GM18858 (cell line): Measurements from ENCODE around the gene SCAMP2.
"Not testable (repeated sequence)": the region's sequence is repeated elsewhere in the genome, so short reads cannot be mapped to it uniquely, and the experiment has no call there.

Experiments
- ATAC-seq: cut with Tn5 transposase; IDR thresholded peaks from one replicate; pipeline ENCODE4 v1.9.1; 2021; ENCODE audit not compliant: unreplicated experiment

Gene SCAMP2

DNA sequence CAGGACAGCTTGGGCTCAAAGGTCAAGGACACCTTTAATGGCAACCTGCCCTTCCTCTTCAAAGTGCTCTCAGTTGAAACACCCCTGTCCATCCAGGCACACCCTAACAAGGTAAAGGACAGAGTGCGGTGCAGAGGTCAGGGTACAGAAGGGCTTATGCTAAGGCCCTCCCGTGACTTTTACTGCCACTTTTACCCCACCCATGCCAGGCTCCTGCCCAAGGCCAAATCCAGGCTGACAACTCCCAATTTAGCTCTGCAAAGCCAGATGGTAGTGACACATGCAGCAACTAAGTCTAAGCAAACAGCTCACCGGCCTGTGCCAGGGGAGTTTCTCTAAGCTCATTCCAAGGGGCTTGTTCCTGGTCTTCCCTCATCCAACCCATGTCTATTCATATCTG lies 18.3 kb upstream of the SCAMP2 start:
- no peak for ATAC-seq

DNA sequence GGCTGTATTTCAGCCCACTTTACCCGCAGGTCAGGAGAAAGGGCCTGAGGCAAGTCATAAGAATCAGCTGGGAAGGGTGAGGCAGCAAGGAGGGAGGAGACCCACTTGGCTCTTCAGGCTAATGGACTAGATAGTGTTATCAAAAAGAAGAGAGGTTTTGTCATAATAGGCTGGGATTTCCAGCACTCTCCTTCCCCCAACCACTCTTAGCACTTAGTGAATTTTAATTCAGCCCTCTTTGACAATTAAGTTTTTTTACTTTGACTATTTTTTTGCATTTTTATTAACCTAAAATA lies 17.4 kb upstream of the SCAMP2 start:
- ATAC-seq = no peak

DNA sequence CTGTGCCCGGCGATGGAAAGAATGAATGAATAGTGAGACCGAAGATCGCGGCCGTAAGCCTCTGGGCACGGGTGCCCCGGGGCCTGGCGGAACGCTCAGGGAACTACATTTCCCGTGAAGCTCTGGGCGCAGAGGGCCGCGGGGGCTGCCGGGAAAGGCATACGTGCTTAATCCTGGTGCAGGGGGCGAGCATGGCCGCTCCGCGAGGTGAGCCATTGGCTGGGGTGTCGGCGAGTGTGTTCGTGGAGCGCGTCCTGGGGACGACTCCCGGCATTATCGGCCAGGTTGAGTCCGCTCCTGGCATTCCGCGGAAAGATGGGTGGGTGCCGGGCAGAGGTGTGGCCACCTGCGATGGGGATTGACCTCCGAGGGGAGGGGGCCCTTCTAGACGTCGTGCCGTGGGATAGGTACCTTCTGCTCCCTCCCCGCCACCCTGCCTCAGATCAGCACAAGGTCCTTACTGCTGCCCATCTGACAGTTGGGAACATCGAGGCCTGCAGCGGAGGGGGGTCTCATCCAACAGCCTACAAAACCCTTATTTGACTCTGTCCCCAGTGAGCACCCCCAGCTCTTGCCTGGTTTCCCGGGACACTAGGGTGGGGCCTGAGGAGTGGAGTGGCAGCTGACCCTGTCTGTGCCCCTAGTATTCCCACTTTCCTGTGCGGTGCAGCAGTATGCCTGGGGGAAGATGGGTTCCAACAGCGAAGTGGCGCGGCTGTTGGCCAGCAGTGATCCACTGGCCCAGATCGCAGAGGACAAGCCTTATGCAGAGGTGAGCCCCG lies 16.9 kb upstream of the SCAMP2 start, which contains the start of gene MPI:
MPI (plus strand) TSS at position 160 of the 782 bp plus-strand sequence; CDS start at position 192, 32 bp downstream.
- peak; percentile 80 for ATAC-seq

DNA sequence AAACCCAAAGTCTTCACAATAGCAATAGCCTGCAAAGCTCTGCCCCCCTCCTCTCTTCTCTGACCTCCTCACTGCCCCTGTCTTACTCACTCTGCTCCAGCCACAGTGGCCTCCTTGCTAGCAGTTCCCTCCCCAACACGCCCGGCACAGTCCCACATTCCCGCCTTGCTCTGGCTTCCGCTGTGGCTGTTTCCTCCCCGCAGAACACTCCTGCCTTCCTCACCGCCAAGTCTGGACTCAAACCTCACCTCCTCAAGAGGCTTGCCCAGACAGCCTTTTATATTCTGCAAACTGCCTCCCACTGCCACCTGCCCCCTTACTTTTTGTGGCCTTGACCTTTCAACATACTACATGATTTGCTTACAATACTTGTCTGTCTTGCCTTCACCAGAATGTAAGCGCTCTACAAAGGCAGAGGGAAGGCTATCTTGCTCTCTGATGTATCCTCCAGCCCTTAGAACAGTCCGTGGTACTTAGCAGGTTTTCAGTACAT lies 16.3 kb upstream of the SCAMP2 start:
- ATAC-seq = no peak

DNA sequence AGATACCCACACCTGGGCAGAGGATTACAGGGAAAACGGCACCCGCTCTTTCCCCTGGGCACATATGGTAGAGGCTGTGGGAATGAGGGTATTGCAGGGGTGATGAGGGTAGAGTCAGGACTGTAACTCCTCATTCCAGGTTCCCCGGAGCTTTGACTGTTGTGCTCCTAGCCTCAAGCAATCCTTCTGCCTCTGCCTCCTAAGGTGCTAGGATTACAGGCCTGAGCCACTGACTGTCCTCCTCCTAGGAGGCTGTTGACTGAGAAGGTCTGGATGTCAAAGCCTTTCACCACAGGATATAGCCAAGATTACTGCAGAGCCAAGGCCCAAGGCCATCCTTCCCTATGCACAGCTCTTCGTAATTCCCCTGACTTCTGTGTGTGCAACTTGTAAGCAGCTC lies 15.6 kb upstream of the SCAMP2 start:
- ATAC-seq = no peak

DNA sequence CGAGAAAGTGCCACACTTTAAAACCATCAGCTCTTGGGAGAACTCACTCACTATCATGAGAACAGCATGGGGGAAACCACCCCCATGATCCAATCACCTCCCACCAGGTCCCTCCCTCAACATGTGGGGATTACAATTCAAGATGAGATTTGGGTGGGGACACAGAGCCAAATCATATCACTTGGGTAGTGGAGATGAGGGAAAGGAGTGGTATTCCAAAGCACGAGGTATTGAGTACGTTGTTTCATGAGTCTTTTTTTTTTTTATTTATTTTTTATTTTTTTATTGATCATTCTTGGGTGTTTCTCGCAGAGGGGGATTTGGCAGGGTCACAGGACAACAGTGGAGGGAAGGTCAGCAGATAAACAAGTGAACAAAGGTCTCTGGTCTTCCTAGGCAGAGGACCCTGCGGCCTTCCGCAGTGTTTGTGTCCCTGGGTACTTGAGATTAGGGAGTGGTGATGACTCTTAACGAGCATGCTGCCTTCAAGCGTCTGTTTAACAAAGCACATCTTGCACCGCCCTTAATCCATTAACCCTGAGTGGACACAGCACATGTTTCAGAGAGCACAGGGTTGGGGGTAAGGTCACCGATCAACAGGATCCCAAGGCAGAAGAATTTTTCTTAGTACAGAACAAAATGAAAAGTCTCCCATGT lies 14.5 kb upstream of the SCAMP2 start:
- ATAC-seq = not testable (repeated sequence)

DNA sequence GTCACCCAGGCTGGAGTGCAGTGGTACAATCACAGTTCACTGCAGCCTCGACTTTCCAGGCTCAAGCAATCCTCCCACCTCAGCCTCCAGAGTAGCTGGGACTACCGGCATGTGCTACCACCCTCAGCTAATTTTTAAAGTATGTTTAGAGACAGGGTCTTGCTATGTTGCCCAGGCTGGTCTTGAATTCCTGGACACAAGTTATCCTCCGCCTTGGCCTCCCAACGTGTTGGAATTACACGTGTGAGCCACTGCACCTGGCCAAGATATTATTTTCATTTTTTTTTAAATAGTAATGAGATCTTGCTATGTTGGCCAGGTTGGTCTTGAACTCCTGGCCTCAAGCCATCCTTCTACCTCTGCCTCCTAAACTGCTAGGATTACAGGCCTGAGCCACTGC lies 12.3 kb upstream of the SCAMP2 start:
- no peak for ATAC-seq

DNA sequence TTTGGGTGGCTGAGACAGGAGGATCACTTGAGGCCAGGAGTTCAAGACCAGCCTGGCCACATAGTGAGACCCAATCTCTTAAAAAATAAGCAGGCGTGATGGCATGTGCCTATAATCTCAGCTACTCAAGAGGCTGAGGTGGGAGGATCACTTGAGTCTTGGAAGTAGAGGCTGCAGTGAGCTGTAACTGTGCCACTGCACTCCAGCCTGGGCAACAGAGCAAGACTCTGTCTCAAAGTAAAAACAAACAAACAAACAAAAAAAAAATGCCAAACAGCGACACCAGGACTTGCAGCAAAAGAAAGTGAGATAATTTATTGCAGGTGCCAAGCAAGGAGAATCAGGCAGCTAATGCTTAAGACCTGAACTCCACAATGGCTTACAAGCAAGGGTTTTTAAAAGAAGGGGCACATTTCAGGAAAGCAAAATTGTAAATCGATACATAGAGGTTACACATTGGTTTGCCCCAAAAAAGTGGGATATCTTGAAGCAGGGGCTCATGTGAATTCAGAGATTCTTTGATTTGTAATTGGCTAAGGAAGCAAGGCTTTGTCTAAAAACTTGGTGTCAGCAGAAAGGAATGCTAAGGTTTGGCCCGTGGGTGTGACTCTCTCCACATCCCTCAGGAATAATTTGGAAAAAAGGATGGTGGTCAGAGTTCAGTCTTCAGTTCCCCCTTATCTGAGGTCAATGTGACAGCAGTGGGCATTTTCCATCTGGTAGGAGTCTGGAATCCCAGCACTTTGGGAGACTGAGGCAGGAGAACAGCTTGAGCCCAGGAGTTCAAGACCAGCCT lies 11.5 kb upstream of the SCAMP2 start:
- ATAC-seq = no peak

DNA sequence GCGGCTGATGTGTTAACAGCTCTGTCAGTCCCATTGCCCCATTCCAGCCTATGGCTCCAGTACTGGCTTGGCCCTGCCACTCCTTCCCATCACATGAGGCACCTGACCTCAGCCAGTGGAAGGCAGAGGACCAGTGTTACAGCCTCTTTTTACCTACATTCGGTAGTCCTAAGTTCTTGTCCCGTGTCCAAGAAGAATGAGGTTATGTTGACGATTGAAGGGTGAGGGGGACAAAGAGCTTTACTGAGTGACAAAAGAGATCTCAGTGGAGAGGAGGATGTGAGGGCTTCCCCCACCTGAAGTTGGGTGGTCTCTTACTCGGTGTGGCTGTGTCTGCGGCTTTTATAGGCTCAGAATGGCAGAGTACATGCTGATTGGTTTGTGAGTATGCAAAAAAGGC lies 9.4 kb upstream of the SCAMP2 start:
- no peak for ATAC-seq

DNA sequence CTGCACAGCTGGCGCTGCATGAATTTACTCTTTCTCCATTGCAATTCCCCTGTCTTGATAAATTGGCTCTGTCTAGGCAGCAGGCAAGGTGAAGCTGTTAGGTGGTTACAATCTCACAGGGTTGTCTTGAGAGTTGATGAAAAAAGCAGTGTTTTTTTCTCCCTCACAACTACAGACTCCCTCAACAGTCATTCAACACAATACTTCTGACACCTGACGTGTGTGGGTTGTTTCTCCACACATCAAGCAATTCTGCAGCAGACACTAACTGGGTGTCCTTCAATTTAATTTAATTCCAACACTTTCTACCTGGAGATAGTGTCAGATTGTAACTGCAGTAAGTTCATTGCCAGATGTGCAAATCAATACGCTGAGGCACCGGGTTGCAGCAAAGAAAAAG lies 5.1 kb upstream of the SCAMP2 start:
- ATAC-seq = no peak

DNA sequence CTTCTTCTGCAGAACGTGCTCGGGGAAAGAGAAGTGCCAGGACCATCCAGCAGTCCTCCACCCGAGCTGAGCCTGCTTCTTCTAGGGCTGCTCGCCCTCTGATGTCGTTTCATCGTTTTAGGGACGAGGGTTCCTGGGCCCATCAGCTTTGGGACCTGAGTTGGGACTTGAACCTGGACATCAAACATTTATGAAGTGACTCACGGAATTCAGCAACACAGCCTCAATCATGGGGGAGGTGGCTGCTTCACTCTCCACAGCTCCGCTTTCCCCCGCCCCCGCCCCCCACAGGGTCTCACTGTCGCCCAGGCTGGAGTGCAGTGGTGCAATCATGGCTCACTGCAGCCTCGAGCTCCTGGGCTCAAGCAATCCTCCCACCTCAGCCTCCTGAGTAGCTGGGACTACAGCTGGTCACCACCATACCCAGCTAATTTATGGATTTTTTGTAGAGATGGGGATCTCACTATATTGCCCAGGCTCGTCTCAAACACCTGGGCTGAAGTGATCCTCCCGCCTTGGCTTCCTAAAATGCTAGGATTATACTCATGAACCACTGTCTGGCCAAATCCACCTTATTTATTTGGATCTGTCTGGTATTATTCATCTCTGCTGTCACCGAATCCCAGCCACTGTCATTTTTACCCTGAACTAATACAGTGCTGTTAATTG lies 725 bp upstream of the SCAMP2 start:
- ATAC-seq = no peak

DNA sequence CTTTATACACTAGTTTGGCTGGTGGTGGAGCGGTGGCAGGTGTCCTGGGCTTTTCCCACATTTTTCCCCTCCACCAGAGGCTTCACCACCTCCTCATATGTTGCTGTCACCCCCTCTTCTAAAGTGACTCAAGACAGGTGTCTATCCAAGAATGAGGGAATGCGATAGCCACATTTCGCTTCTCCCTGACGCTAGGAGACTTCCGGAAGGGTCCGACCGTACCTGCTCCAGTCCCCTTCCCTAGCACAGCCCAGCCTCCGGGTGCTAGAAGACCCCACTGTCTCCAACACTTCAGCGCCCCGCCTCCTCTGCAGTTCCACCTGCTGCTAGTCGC lies 496 bp downstream of the SCAMP2 start:
- no peak for ATAC-seq

DNA sequence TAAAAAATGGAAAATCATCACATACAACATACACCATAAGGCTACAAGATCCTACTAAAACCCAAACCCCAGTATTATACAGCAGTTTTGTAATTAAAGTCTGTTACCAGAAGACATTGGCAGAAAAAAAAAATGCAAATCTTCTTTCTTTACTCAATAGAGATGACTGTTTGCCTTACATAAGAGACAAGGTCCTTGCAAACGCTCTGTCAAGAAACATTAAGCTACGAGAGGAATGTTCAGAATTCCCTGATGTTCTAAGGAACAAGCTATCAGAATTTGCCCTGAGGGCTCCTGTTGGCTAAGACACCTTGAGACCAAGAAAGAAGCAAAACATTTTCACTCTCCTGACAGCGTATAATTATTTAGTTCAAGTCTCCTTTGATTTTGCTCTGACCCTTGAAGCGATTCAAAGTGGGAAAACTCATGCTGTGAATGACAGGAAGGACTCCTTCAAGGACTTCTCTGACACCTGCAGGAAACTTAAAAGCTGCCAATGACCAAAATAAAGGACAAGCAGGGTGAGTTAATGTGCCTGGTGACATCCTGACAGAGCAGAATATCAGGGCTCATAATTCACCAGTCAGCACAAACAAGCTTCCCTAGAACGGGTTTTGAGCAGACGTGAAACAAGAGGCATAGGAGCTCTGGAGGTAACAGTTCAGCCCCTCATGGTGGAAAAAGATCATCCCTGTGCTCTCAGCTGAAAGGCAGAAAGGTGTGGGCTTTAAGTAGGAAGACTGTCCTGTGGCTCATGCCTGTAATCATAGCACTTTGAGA lies 2.5 kb downstream of the SCAMP2 start:
- ATAC-seq = no peak

DNA sequence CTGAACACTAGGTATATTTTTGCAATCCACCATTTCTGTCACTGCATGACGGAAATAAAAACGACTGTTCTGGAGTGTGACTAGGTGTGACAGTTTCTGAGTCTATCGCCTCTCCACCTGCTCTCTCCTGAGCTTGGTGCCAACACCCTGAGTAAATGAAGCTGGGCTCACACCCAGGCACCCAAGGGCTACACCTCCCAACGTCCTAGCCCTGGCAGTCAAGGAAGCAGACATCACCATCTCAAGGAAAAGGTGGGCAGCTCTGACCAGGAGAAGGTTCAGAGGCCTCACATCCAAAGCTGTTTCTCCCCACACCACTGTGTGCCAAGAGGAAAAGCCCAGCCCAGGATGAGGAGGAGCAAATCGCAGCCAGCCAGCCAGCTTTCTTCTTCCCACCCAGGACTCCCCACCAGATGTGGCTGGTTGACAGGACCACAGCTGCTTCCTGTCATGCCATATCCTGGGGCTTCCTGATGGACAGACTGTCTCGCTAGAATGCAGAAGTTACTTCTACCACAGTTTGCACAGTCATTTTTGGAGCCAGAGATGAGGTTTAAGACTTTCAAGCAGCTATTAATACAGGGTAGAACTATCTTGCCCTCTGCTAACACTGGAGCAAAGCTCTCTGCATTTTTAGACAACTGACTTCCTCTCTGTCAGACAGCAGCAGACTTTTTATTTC lies 3.3 kb downstream of the SCAMP2 start:
- ATAC-seq = peak; percentile 63

DNA sequence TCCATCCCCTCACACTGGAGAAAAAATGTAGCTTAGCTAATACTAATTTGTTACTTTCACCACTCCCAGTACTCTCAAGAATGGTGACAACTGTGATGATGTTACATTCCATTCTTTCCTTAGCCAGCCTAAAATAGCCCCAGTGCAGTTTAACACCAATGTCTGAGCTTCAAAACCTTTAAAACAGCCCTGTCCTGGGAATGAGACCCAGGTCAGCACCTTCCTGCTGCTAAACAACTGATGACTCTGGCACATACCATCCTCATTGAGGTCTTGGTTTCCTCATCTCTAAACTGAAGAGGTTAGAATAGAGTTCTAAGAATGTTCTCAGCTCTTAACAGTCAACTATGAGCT lies 3.8 kb downstream of the SCAMP2 start:
- ATAC-seq = no peak

DNA sequence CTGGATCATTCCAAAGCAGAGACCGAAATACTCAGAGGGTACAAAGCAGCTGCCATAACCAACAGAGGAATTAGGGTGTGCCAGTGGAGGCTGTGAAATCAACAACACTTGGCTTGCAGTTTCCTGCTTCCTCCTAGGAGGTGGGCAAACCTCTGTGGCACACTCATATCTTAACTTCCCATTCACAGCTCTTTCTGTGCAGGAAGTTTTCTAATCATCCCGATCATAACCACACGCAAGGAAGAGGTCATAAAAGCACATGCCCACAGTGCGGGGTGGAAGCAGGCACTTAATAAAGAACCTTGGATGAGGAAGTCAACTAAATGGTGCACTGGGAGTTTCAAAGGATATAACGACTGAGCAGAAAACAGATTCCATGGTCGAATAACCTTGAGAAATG lies 5.1 kb downstream of the SCAMP2 start:
- ATAC-seq = no peak

DNA sequence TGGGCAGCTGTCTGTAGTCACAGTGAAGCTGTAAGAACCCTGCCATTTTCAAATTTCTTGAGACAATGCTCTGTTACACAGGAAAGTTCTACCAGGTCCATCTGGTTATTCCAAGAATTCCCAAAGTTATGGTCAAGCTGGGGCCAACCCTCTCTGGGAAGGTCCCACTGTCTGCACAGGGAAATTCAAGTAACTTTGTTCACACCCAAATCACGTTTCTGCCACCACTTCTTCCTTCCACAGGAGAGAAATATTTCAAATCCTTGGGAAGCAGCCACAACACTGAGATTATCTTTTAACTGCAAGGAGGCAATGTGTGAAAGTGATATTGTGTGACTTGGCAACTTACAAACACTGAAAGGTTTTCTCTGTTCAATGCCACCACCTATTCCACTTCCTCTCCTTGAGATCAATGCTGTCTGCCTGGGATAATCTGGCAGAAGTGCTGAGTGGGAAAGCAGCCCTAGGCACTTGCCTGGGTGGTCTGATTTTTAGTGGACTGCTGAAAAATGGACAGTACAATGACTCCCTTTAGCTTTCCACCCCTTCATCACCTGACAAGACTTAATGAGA lies 5.6 kb downstream of the SCAMP2 start:
- ATAC-seq = no peak

DNA sequence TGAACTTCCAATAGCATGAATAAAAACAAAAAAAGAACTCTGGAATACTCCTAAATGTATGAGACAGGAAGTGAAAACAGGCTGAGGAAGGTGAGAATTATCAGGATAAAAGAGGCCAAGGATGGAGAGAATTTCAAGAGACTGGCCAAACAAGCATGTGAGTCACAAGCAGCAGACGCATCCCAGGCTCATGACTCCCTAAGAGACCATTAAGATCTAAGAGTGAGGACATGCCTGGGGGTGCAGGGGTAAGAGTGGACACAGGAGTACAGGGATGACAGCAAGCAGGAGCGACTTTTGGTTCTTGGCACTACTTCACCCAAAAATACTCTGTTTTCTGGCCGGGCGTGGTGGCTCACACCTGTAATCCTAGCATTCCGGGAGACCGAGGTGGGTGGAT lies 7.1 kb downstream of the SCAMP2 start:
- no peak for ATAC-seq

DNA sequence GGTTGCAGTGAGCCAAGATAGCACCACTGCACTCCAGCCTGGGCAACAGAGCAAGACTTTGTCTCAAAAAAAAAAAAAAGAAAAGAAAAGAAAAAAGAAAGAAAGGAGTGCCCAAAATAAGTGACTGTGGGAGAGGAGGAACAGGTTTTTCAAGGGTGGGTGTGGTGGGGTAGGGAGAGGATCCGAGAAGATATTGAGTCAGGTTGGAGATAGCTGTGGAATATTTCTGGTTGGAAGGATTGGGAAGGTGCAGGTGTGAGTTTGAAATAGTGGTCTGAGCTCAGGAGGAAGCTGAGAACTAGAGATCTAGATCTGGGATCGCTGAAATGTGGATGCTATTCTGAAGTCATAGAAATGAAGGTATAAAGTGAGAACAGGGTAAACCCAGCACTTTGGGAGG lies 7.8 kb downstream of the SCAMP2 start:
- no peak for ATAC-seq

DNA sequence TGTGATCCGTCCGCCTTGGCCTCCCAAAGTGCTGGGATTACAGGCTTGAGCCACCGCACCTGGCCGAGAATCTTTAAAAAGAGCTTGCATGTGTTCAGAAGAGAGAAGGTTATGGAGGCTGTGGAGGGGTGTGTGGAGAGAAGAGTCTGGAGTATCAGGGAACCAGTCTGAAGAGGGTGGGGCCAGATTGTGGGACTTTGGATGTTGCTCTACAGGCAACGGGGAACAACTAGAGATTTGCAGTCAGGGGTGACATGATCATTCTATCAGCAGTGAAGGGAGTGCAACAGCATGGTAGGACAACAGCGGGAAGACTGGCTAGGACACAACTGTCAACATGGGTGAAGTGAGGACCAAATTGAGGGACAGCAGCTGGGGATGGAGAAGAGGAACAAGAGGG lies 8.9 kb downstream of the SCAMP2 start:
- ATAC-seq = no peak
